Measurements from ENCODE around the gene SASS6.

SASS6 gene

GRCh38 chr1:100162881-100163280, 30.2 kb upstream of the SASS6 start:
- DNase-seq (ENCODE audit: low spot score), result no peak
- TF ChIP-seq, protein P1, sequence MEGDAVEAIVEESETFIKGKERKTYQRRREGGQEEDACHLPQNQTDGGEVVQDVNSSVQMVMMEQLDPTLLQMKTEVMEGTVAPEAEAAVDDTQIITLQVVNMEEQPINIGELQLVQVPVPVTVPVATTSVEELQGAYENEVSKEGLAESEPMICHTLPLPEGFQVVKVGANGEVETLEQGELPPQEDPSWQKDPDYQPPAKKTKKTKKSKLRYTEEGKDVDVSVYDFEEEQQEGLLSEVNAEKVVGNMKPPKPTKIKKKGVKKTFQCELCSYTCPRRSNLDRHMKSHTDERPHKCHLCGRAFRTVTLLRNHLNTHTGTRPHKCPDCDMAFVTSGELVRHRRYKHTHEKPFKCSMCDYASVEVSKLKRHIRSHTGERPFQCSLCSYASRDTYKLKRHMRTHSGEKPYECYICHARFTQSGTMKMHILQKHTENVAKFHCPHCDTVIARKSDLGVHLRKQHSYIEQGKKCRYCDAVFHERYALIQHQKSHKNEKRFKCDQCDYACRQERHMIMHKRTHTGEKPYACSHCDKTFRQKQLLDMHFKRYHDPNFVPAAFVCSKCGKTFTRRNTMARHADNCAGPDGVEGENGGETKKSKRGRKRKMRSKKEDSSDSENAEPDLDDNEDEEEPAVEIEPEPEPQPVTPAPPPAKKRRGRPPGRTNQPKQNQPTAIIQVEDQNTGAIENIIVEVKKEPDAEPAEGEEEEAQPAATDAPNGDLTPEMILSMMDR (IDR thresholded peaks at IDR 0.05; ENCODE audit: borderline replicate concordance, control extremely low read depth, extremely low read depth, insufficient read depth, missing control alignments), result no peak
- in situ Hi-C loops (cut with MboI; ENCODE audit: low sequenced_read_pairs, unreplicated experiment), result no loop called here

- TF ChIP-seq, protein P1 (IDR thresholded peaks at IDR 0.05; ENCODE audit: borderline replicate concordance, control extremely low read depth, extremely low read depth, insufficient read depth, missing control alignments), result no peak
- in situ Hi-C loops (cut with MboI; ENCODE audit: low sequenced_read_pairs, unreplicated experiment), result no loop called here
- DNase-seq (ENCODE audit: low spot score), result peak; percentile 33
Observed at GRCh38 chr1:100152271-100152670, 19.5 kb upstream of the SASS6 start.

GRCh38 chr1:100151679-100152078, 18.9 kb upstream of the SASS6 start:
- TF ChIP-seq, protein P1 (IDR thresholded peaks at IDR 0.05; ENCODE audit: borderline replicate concordance, control extremely low read depth, extremely low read depth, insufficient read depth, missing control alignments), result no peak
- in situ Hi-C loops (cut with MboI; ENCODE audit: low sequenced_read_pairs, unreplicated experiment), result no loop called here
- no peak for DNase-seq (ENCODE audit: low spot score)

- TF ChIP-seq, protein P1 (IDR thresholded peaks at IDR 0.05; ENCODE audit: borderline replicate concordance, control extremely low read depth, extremely low read depth, insufficient read depth, missing control alignments), result no peak
- in situ Hi-C loops (cut with MboI; ENCODE audit: low sequenced_read_pairs, unreplicated experiment), result no loop called here
- DNase-seq (ENCODE audit: low spot score), result no peak
Observed at GRCh38 chr1:100147875-100148274, 15.1 kb upstream of the SASS6 start.

DNA sequence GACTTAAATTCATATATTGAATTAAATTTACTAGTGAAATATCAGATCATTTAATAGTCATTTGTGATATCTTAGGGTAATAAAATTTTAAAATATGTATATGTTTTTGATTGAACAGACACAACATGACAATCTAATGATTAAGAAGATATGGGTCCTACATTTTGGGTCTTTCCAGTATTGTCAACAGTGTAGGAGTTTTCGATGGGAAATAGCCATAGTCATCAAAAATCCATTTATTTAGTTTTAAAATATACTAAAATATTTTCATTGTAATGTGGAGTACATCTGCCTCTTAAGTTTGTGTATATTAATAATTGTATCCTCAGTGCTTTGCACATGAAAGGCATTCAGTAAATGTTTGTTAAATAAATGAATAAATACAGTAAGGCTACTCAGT, 14.2 kb upstream of the SASS6 start:
- TF ChIP-seq, protein P1 (IDR thresholded peaks at IDR 0.05; ENCODE audit: borderline replicate concordance, control extremely low read depth, extremely low read depth, insufficient read depth, missing control alignments), result no peak
- no peak for DNase-seq (ENCODE audit: low spot score)
- in situ Hi-C loops (cut with MboI; ENCODE audit: low sequenced_read_pairs, unreplicated experiment), result no loop called here

DNA sequence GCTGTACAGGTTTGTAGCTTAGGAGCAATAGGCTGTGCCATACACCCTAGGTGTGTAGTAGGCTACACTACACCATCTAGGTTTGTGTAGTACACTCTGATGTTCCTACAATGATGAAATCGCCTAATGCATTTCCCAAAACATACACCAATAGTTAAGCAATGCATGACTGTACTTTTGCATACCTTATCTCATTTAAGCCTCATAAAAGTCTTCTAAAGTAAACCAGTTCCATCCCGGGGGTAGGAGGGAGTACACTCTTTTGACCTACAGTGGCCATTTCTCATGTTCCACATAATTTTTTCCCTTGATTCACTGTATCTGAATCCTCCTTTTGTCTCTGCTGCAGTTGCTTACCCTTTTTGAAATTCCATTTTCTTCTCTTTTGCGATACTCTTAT, 12.4 kb upstream of the SASS6 start:
- no peak for DNase-seq (ENCODE audit: low spot score)
- in situ Hi-C loops (cut with MboI; ENCODE audit: low sequenced_read_pairs, unreplicated experiment), result no loop called here
- TF ChIP-seq, protein P1 (IDR thresholded peaks at IDR 0.05; ENCODE audit: borderline replicate concordance, control extremely low read depth, extremely low read depth, insufficient read depth, missing control alignments), result no peak

GRCh38 chr1:100142343-100142742, 9.6 kb upstream of the SASS6 start:
- TF ChIP-seq, protein P1 (IDR thresholded peaks at IDR 0.05; ENCODE audit: borderline replicate concordance, control extremely low read depth, extremely low read depth, insufficient read depth, missing control alignments), result no peak
- in situ Hi-C loops (cut with MboI; ENCODE audit: low sequenced_read_pairs, unreplicated experiment), result no loop called here
- no peak for DNase-seq (ENCODE audit: low spot score)
